ENCODE results near the gene COL8A2.
"Not testable (repeated sequence)": the region's sequence is repeated elsewhere in the genome, so short reads cannot be mapped to it uniquely, and the experiment has no call there.

Gene COL8A2

DNA sequence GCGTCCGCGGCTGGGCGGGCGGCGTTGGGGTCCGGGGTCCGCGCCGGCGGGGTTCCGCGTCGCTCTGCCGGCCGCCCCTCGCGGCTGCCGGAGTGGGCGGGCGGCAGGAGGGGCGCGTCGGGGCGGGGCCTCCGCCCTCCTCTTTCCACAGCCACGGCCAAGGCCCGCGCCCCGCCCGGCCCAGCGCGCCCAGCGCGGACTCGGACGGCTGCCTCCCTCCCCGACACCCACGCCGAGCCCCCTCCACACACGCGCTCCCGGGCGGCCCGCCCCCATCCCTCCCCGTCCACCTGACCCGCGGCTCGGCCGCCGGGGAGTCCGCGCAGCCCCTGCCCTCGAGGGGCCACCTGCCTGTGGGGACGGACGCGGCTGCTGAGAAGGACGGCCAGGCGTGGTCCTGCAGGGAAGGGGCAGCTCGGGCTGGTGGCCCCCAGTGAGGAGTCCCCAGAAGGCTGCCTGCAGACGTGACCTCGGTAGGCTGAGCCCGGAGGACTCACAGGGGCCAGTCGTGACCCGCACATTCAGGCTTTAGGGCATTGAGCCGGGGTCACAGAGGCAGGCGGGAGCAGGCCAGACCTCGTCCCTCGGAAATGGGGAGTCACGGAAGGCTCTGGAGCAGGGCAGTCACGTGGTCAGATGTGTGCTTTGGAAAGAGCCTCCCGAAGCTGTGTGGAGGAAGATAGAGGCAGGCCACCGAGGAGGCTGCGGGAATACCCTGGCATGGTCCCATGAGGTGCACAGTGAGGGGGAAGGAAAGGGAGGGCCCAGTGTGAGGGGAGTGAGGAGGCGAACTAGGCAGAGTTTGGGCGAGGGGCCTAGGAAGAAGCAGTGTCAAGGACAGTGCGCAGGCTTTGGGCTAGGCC lies at the start of gene COL8A2:
COL8A2 (minus strand) TSS at position 94 of the 863 bp plus-strand sequence. CDS start 24,980 bp downstream, outside the sequence.
- DNase-seq (ENCODE audit: low read depth in 2 of 2): no peak

- no peak for DNase-seq (ENCODE audit: low read depth in 2 of 2)
These were observed 49.7 kb upstream of the COL8A2 start for GRCh38 chr1:36174713-36175112.

DNA sequence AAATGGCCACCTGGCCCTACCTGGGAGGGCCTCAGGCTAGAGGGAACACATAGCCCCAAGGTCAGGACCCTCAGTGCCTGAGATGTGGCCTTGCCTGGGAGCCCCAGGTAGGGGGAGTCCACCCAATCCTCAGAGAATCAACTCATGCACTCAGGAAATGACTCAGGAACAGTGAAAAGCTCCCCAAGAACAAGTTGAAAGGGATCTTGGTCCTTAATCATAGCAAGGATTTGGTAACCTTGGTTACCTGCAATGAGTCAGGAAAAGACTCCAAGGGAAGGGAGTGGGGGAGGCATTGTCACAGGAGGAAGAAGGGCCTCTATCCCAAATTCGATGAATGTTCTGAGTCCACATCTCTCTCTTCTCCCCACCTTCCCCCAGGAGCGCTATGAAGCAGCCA lies 48.0 kb upstream of the COL8A2 start:
- DNase-seq (ENCODE audit: low read depth in 2 of 2): no peak

- DNase-seq (ENCODE audit: low read depth in 2 of 2): no peak
These were observed 47.2 kb upstream of the COL8A2 start for GRCh38 chr1:36172017-36172747.

DNA sequence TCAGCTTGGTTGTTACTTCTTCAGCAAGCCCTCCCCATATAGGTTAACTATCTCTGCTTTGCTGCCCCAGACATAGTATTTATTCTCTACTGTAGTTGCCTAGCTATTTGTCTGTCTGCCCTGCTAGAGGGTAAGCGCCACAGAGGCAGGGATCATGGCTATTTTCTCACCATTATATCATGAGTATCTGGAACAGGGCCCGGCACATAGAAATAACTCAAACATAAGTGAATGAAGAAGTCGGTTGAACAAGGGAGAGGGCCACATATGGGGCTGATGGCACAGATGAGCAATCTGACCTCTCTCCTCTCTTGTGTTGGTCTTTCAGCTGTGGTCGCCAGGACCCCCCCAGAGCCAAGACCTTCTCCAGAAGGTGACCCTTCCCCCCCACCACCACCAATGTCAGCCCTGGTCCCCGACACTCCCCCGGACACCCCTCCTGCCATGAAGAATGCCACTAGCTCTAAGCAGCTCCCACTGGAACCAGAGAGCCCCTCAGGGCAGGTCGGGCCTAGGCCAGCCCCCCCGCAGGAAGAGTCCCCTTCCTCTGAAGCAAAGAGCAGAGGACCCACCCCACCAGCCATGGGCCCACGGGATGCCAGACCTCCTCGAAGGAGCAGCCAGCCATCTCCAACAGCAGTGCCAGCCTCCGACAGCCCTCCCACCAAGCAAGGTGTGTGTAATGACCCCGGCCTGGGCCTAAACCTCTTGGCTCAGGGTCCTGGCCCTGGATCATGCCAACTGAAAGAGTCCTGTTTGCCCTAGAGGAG lies 45.8 kb upstream of the COL8A2 start:
- no peak for DNase-seq (ENCODE audit: low read depth in 2 of 2)

DNA sequence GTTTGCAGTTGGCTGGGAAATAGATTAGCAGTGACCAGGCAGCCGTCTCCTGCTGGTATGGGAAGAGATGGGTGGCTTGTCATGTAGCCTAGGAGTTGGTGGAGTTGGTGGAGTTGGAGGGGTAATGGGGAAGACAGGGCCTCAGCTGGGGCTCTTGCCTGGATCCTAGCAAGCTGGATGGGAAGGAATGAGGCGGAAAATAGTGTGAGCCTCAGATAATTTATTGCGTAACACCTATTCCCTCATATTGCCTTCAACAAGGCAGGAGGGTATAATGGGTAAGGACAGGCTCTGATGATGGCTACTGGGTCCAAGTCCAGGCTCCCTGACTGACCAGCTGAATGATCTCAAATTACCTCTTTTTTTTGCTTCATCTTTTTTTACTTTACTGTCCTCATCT lies 43.5 kb upstream of the COL8A2 start:
- DNase-seq (ENCODE audit: low read depth in 2 of 2): no peak

GRCh38 chr1:36166938-36167905 lies 42.2 kb upstream of the COL8A2 start:
- DNase-seq (ENCODE audit: low read depth in 2 of 2): no peak

DNA sequence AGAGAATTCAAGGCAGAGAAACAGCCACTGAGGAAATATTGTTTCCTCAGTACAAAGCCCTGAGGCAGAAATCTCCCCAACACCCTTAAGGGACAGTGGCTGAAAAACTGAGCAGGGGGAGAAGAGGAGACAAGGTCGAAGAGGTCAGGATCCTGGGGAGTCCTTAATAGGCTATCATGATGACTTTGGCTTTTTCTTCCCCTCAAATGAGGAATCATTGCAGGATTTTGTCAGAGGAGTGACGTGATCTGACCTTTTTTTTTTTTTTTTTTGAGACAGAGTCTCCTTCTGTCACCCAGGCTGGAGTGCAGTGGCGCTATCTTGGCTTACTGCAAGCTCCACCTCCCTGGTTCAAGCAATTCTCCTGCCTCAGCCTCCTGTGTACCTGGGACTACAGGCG lies 41.1 kb upstream of the COL8A2 start:
- no peak for DNase-seq (ENCODE audit: low read depth in 2 of 2)

DNA sequence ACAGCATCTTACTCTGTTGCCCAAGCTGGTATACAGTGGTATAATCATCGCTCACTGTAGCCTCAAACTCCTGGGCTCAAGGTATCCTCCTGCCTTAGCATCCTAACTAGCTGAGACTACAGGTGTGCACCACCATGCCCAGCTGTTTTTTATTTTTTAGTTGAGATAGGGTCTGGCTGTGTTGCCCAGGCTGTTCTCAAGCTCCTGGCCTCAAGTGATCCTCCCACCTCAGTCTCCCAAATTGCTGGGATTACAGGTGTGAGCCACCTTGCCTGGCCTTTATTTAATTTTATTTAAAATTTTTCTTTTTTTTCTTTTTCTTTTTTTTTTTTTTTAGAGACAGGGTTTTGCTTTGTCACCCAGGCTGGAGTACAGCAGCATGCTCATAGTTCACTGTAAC lies 40.1 kb upstream of the COL8A2 start:
- DNase-seq (ENCODE audit: low read depth in 2 of 2): no peak

DNA sequence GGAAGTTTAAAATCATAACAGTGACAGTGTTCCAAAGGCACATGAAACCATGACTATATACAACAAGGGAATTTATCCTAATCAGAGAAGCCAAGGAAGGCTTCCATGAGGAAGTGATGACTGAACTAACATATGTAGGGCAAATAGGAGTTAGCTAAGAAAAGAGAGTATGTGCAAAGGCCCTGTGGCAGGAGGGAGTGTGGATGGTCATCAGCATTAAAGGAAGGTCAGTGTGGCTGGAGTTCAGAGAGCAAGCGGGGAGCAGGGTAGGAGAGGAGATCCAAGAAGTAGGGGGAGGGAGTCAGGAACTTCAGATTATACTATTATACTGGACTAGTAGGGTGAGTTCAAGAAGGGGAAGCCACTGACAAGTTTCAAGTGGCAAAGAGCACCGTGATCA lies 39.3 kb upstream of the COL8A2 start:
- DNase-seq (ENCODE audit: low read depth in 2 of 2): no peak

DNA sequence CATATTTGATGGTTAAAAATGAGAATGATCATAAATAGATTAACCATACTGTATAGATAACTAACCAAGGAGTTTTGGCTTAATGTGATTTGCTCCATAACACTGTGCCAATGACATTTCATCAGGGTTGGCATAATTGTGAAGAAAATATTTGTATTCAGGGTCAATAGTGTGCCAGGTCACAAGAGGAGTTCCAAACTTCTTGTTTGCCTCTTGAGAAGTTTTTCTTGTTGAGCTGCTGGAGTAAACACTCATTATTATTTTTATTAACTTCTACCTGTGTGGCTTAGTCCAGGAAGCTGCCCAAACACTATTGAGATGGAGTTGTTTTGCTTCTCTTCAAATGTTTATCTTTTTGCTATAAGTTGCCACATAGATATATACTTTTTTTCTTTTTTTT lies 38.4 kb upstream of the COL8A2 start:
- DNase-seq (ENCODE audit: low read depth in 2 of 2): no peak

GRCh38 chr1:36162680-36163239 lies 37.7 kb upstream of the COL8A2 start:
- no peak for DNase-seq (ENCODE audit: low read depth in 2 of 2)

- no peak for DNase-seq (ENCODE audit: low read depth in 2 of 2)
These were observed 36.9 kb upstream of the COL8A2 start for GRCh38 chr1:36161641-36162531.

GRCh38 chr1:36160949-36161485 lies 36.0 kb upstream of the COL8A2 start:
- peak; percentile 56 to 65 for DNase-seq (ENCODE audit: low read depth in 2 of 2)

GRCh38 chr1:36160388-36160948 lies 35.4 kb upstream of the COL8A2 start:
- no peak for DNase-seq (ENCODE audit: low read depth in 2 of 2)

GRCh38 chr1:36159614-36160387 lies 34.8 kb upstream of the COL8A2 start:
- no peak for DNase-seq (ENCODE audit: low read depth in 2 of 2)

GRCh38 chr1:36158827-36159252 lies 33.8 kb upstream of the COL8A2 start:
- DNase-seq (ENCODE audit: low read depth in 2 of 2): not testable (repeated sequence)

All from stimulated activated CD4-positive, alpha-beta T cell treated with anti-CD3 and anti-CD28 coated beads, Interleukin-4, amount 100 ng/mL, for 48 hours (primary cell).